T47D (cell line): ENCODE measurements around the gene PSORS1C2.

Experiments
- DNase-seq, 2 experiments: peaks; one replicate each; pipeline versions ENCODE4 v3.0.0 to v3.0.0-alpha.2; 2011 to 2012; ENCODE audit warnings: low read depth in 1 of 2, low spot score in 1 of 2
- JUND ChIP-seq: IDR thresholded peaks from 2 replicates; pipeline ENCODE4 v1.6.1; 2012; ENCODE audit warnings: low read depth
- in situ Hi-C: cut with HindIII; loops from 2 replicates; pipeline ENCODE4 v1.10.0; 2016; ENCODE audit warnings: low sequenced_read_pairs, low pct_unique_long_range_greater_than_20kb

PSORS1C2 gene

GRCh38 chr6:31122791-31123706 is 15.8 kb downstream of the PSORS1C2 start:
- in situ Hi-C loops, result no loop called here
- TF ChIP-seq JUND, result no peak
- no peak for DNase-seq

- TF ChIP-seq JUND, result no peak
- DNase-seq, result no peak
- in situ Hi-C loops, result no loop called here
Measured at GRCh38 chr6:31121131-31121790, 17.6 kb downstream of the PSORS1C2 start.

- no peak for TF ChIP-seq JUND
- in situ Hi-C loops, result no loop called here
- DNase-seq, result no peak
Measured at GRCh38 chr6:31120151-31120915, 18.5 kb downstream of the PSORS1C2 start, which contains the start of gene CDSN. CDSN (minus strand) TSS chr6:31120446; CDS start chr6:31120419, 27 bp downstream.

GRCh38 chr6:31118178-31118577 is 20.7 kb downstream of the PSORS1C2 start:
- no peak for DNase-seq
- in situ Hi-C loops, result no loop called here
- no peak for TF ChIP-seq JUND

- no peak for TF ChIP-seq JUND
- in situ Hi-C loops, result no loop called here
- DNase-seq, result no peak
Measured at GRCh38 chr6:31116661-31117385, 22.0 kb downstream of the PSORS1C2 start.

GRCh38 chr6:31115941-31116560 is 22.8 kb downstream of the PSORS1C2 start:
- no peak for DNase-seq
- no peak for TF ChIP-seq JUND
- in situ Hi-C loops, result no loop called here

GRCh38 chr6:31114970-31115849 is 23.7 kb downstream of the PSORS1C2 start:
- no peak for TF ChIP-seq JUND
- DNase-seq, result peak in 1 of 2 experiments; percentile 85
- in situ Hi-C loops, result no loop called here

GRCh38 chr6:31114541-31114878 is 24.4 kb downstream of the PSORS1C2 start, which contains the start of gene PSORS1C1:
PSORS1C1 (plus strand) TSS chr6:31114800; CDS start chr6:31129633, 14,833 bp downstream.
- no peak for TF ChIP-seq JUND
- in situ Hi-C loops, result no loop called here
- DNase-seq, result peak in 1 of 2 experiments; percentile 66

GRCh38 chr6:31113861-31114540 is 24.9 kb downstream of the PSORS1C2 start:
- no peak for TF ChIP-seq JUND
- in situ Hi-C loops, result no loop called here
- no peak for DNase-seq

GRCh38 chr6:31112478-31112877 is 26.4 kb downstream of the PSORS1C2 start, which contains the start of gene C6orf15:
C6orf15 (minus strand) TSS chr6:31112575; CDS start chr6:31112555, 20 bp downstream.
- DNase-seq, result no peak
- TF ChIP-seq JUND, result no peak
- in situ Hi-C loops, result no loop called here
